K562 (cell line): ENCODE measurements around the gene EIF3M. TPM values are rescaled to one million over a fixed set of nuclear protein-coding genes. Genes with fewer than 3 reads are reported as not detected.
A peak's percentile ranks its signal among the peaks of the same experiment; 100 is the strongest.

Experiments used
- ATAC-seq: fragments of 200-7000 bp; cut with Tn5 transposase; 3 replicates; pipeline ENCODE4 v1.9.1; 2020; ENCODE audit warnings: moderate library complexity
- BruUV-seq: library from RNA; stranded (reverse); fragments of 400-500 nt; replicated peaks from 2 replicates; lab custom pipeline; 2021; lab: Mats Ljungman, UMichigan
- CTCF ChIA-PET: fragments of 300-600 bp; formaldehyde crosslinking; extraction: SDS; loops from one replicate; lab custom pipeline; 2021; ENCODE audit warnings: low intra/inter-chr PET ratio; lab: Yijun Ruan, JAX
- POLR2A ChIA-PET: fragments of 300-600, 350-650 bp; sonication (Branson Sonifier 250); formaldehyde crosslinking; extraction: SDS; loops from one replicate; lab custom pipeline; 2021; ENCODE audit warnings: antibody characterized with exemption, inconsistent platforms; lab: Yijun Ruan, JAX
- DNase-seq, 4 experiments: peaks; one replicate each; pipeline versions ENCODE4 v3.0.0 to v3.0.0-alpha.2; 2011 to 2018; ENCODE audit warnings: low spot score in 3 of 4, mixed read lengths in 3 of 4; ENCODE audit errors: extremely low read depth in 1 of 4
- FAIRE-seq: peaks from 2 replicates; lab custom pipeline; 2011; peaks lifted over from hg19 to GRCh38; lab: Jason Lieb, UNC
- H2AFZ ChIP-seq: 2 replicates; pipeline ENCODE4 v1.6.0; 2011; ENCODE audit warnings: low read depth, low read length, control low read depth, inconsistent platforms
- H3K27ac ChIP-seq: fragments of 200-600 bp; 3 replicates; pipeline ENCODE4 v1.8.0; 2011; ENCODE audit warnings: low read depth, mild to moderate bottlenecking, control low read depth, inconsistent platforms, low read length, moderate library complexity, mixed read lengths; ENCODE audit errors: extremely low read depth
- H3K27me3 ChIP-seq, 2 experiments: fragments of 300-600 bp in 1 of 2; 2 replicates in 1 of 2; 3 replicates in 1 of 2; pipeline versions ENCODE4 v1.6.0 to v1.8.0; 2011; ENCODE audit warnings: inconsistent platforms in 2 of 2, low read length in 2 of 2, mild to moderate bottlenecking in 1 of 2, mixed read lengths in 1 of 2, moderate library complexity in 1 of 2; ENCODE audit not compliant: control insufficient read depth in 2 of 2, insufficient read depth in 2 of 2
- H3K36me3 ChIP-seq: fragments of 300-600 bp; 3 replicates; pipeline ENCODE4 v1.8.0; 2011; ENCODE audit warnings: mild to moderate bottlenecking, low read length, inconsistent platforms; ENCODE audit not compliant: control insufficient read depth, insufficient read depth
- H3K4me1 ChIP-seq, 2 experiments: fragments of 200-600 bp in 1 of 2; replicated peaks in 1 of 2; 2 replicates in 1 of 2; 3 replicates in 1 of 2; pipeline versions ENCODE4 v1.5.1 to v1.8.0; 2011; ENCODE audit warnings: inconsistent platforms in 2 of 2, low read length in 2 of 2, mild to moderate bottlenecking in 1 of 2, mixed read lengths in 1 of 2, moderate library complexity in 1 of 2; ENCODE audit not compliant: control insufficient read depth in 2 of 2, insufficient read depth in 2 of 2
- H3K4me2 ChIP-seq: 2 replicates; pipeline ENCODE4 v1.6.1; 2011; ENCODE audit warnings: low read length, control low read depth, inconsistent platforms, mixed read lengths; ENCODE audit not compliant: insufficient read depth
- H3K4me3 ChIP-seq: fragments of 200-600 bp; sonication (generic), shearing (Covaris generic); 2 replicates; pipeline ENCODE4 v1.5.1; 2016; ENCODE audit warnings: control low read depth, inconsistent platforms
- H3K79me2 ChIP-seq: fragments of 200-600 bp; 3 replicates; pipeline ENCODE4 v1.8.0; 2011; ENCODE audit warnings: low read length, inconsistent platforms; ENCODE audit not compliant: control insufficient read depth, insufficient read depth
- H3K9ac ChIP-seq, 2 experiments: 2 replicates each; pipeline versions ENCODE4 v1.6.0 to v1.6.1; 2011; ENCODE audit warnings: low read depth in 2 of 2, low read length in 2 of 2, control low read depth in 1 of 2, inconsistent platforms in 1 of 2, mild to moderate bottlenecking in 1 of 2, mixed read lengths in 1 of 2; ENCODE audit not compliant: insufficient read depth in 1 of 2
- H3K9me1 ChIP-seq: one replicate; pipeline ENCODE4 v1.6.0; 2011; ENCODE audit warnings: inconsistent platforms, mild to moderate bottlenecking, low read length, moderate library complexity; ENCODE audit not compliant: control insufficient read depth, insufficient read depth
- H3K9me3 ChIP-seq: replicated peaks from 2 replicates; pipeline ENCODE4 v1.5.1; 2011; ENCODE audit warnings: low read depth, low read length, inconsistent platforms; ENCODE audit not compliant: control insufficient read depth, insufficient read depth
- H4K20me1 ChIP-seq: replicated peaks from 2 replicates; pipeline ENCODE4 v1.6.1; 2011; ENCODE audit warnings: low read length, inconsistent platforms, mixed read lengths; ENCODE audit not compliant: control insufficient read depth, insufficient read depth
- ARID1B ChIP-seq: fragments of 450-650 bp; IDR thresholded peaks from 2 replicates; pipeline ENCODE4 v1.6.1; 2016; ENCODE audit warnings: antibody characterized with exemption, mild to moderate bottlenecking, inconsistent platforms
- MXI1 ChIP-seq: IDR thresholded peaks from 2 replicates; pipeline ENCODE4 v1.6.1; 2011; ENCODE audit warnings: low read depth, mild to moderate bottlenecking, improper control_type of control experiment, low read length
- NR4A1 ChIP-seq, 2 experiments: fragments of 250-450 bp in 1 of 2; fragments of 450-650 bp in 1 of 2; sonication (Bioruptor Pico) in 1 of 2; IDR thresholded peaks; 2 replicates each; pipeline versions ENCODE4 v1.4.0 to v1.6.1; 2016 to 2020; ENCODE audit warnings: mild to moderate bottlenecking in 2 of 2, missing compliant biosample characterization in 1 of 2, missing genetic modification characterization in 1 of 2, moderate library complexity in 1 of 2
- ZNF143 ChIP-seq: sonication (generic); formaldehyde crosslinking; IDR thresholded peaks from 2 replicates; pipeline ENCODE4 v1.9.0; 2022; ENCODE audit warnings: mild to moderate bottlenecking, missing genetic modification reagents
- ZNF639 ChIP-seq, 2 experiments: fragments of 200-800 bp in 1 of 2; sonication (Bioruptor generic) in 1 of 2; sonication (generic) in 1 of 2; formaldehyde crosslinking in 1 of 2; IDR thresholded peaks in 1 of 2; conservative IDR thresholded peaks in 1 of 2; 2 replicates each; pipeline versions ENCODE4 v1.5.0 to v1.6.1; 2016 to 2020; ENCODE audit warnings: missing compliant biosample characterization in 1 of 2, missing genetic modification characterization in 1 of 2, missing genetic modification reagents in 1 of 2
- WGBS: fragments of 100-300 bp; shearing (Covaris generic); methylation state at CpG from one replicate; pipeline ENCODE4 v1.1.6; 2016; ENCODE audit warnings: low coverage, mixed read lengths; ENCODE audit not compliant: insufficient coverage; ENCODE audit errors: missing lambda C conversion rate; 5-methylcytosine and 5-hydroxymethylcytosine counted together
- in situ Hi-C: fragments of 300-500 bp; cut with MboI; formaldehyde crosslinking; loops from 4 replicates; pipeline ENCODE4 v1.15.0; 2018; ENCODE audit warnings: inconsistent platforms, mixed read lengths
- intact Hi-C: fragments of 100-400 bp; cut with micrococcal nuclease; formaldehyde crosslinking; loops from 2 replicates; pipeline ENCODE4 v1.14.2; 2022
- polyA plus RNA-seq, 8 experiments: library from polyadenylated mRNA; depleted of rRNA in 4 of 8; stranded (reverse) in 5 of 8; unstranded in 3 of 8; fragments of >200 nt; fragmentation: Nextera tagmentation in 2 of 8; fragmentation: Illumina TruSeq in 1 of 8; extraction: Ambion mirVana in 2 of 8; extraction: Trizol in 1 of 8; gene quantifications; 2 replicates each; pipeline versions ENCODE4 v1.2.1 to v1.2.3, GENCODE V29; 2011 to 2014; ENCODE audit warnings: inconsistent platforms in 1 of 8, missing spikeins in 1 of 8
- total RNA-seq, 7 experiments: library from RNA; depleted of rRNA in 6 of 7; stranded (reverse); fragments of >200 nt in 6 of 7; fragmentation: Illumina TruSeq in 2 of 7; extraction: Trizol in 2 of 7; gene quantifications; 2 replicates each; pipeline versions ENCODE4 v1.2.1 to v1.2.3, GENCODE V29; 2011 to 2021; ENCODE audit warnings: low replicate concordance in 1 of 7

EIF3M gene
- total and polyA plus RNA-seq, 9 of the 15 experiments (the other 6 are each of a cell fraction or from before 2014, with no cell fraction given): 602 to 2,015 (median 1,058) TPM

DNA sequence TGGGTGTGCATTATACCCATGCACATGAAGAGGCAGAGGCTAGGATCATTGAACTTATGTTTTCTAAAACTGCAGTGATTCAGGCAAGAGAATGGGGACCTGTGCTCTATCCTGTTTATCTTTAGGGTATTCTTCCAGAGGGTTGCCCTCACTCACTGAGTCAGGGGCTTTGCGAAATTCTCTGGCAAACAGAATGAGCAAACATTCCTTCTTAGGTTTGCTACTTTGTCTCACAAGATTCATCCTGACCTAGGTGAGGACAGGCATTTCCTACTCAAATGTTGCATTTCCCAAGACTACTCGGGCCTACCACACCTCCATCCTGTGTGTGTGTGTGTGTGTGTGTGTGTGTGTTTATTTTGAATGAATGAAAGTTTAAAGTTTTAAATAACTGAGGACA lies 2.7 kb upstream of the EIF3M start (continued):
- no peak for TF ChIP-seq ZNF143 (CRISPR knock-in tag)

GRCh38 chr11:32581556-32581955 lies 2.1 kb upstream of the EIF3M start:
- H3K79me2 ChIP-seq: peaks cover 34% of the 10 kb centered on the region
- peak overlapping the region; percentile 26; the same call in 1 of the 2 replicates for H2AFZ ChIP-seq
- peaks cover 0 to 11% of the 10 kb centered on the region in 2 experiments; a peak in 4 of 5 replicates for H3K4me1 ChIP-seq
- no peak overlapping the region for H3K9ac ChIP-seq
- H3K9me1 ChIP-seq: no peaks in the 10 kb centered on the region
- no peak for FAIRE-seq
- no peak overlapping the region for H3K27ac ChIP-seq
- no peak for ATAC-seq
- intact Hi-C loops (loop anchor here (5.0 kb wide), 1 partner anchor 149 kb away; no protein-coding TSS in a partner anchor), in situ Hi-C loops (loop anchor here (10.0 kb wide), 1 partner anchor 197 kb away; no protein-coding TSS in a partner anchor)
- no peak overlapping the region for H3K4me2 ChIP-seq
- no peaks in the 10 kb centered on the region for H3K27me3 ChIP-seq
- ChIA-PET POLR2A (no interaction called here), CTCF (no interaction called here)
- peaks cover 20% of the 10 kb centered on the region for H4K20me1 ChIP-seq
- no peak overlapping the region for H3K4me3 ChIP-seq
- no peaks in the 10 kb centered on the region for H3K9me3 ChIP-seq
- no peak for TF ChIP-seq NR4A1 (CRISPR knock-in tag; IDR thresholded peaks at IDR 0.05)
- no peak for TF ChIP-seq NR4A1 (tag; IDR thresholded peaks at IDR 0.05)
- no peak for TF ChIP-seq ZNF639 (CRISPR knock-in tag; conservative IDR thresholded peaks at IDR 0.05 in 1 of 2, IDR thresholded peaks at IDR 0.05 in 1 of 2)
- no peak for TF ChIP-seq MXI1
- no peak for TF ChIP-seq ARID1B
- 69% methylated on average over 3 of the region's 3 CpGs for WGBS
- no peak for DNase-seq
- BruUV-seq: no TSS peak
- H3K36me3 ChIP-seq: peaks cover 13% of the 10 kb centered on the region; the same call in 1 of the 3 replicates
